ENCODE data around the gene CCDC92.
"Not testable (repeated sequence)": the region's sequence is repeated elsewhere in the genome, so short reads cannot be mapped to it uniquely, and the experiment has no call there.

The CCDC92 gene

GRCh38 chr12:123954647-123955350 lies 17.8 kb downstream of the CCDC92 start:
- TF ChIP-seq EZH2 (IDR thresholded peaks at IDR 0.05) (no peak), FOXP2 (optimal IDR thresholded peaks at IDR 0.05; ENCODE audit: control extremely low read depth, extremely low read length, insufficient read depth) (no peak), POLR2AphosphoS5 (IDR thresholded peaks at IDR 0.05; ENCODE audit: borderline replicate concordance, low read depth, low read length) (no peak)
- Histone ChIP-seq H3K9ac (ENCODE audit: insufficient read length) (no peak overlapping the region), H3K36me3 (ENCODE audit: insufficient read depth, low read length) (no peaks in the 10 kb centered on the region), H3K4me3 (no peak overlapping the region), H3K27ac (no peak overlapping the region), H3K9me3 (ENCODE audit: low read depth, low read length) (no peaks in the 10 kb centered on the region)
- DNase-seq (ENCODE audit: low read depth, low spot score) = no peak

- H3K36me3 ChIP-seq (ENCODE audit: insufficient read depth, low read length) = no peaks in the 10 kb centered on the region
- H3K27ac ChIP-seq = no peak overlapping the region
- no peak for DNase-seq (ENCODE audit: low read depth, low spot score)
- H3K9ac ChIP-seq (ENCODE audit: insufficient read length) = no peak overlapping the region
- H3K4me3 ChIP-seq = no peak overlapping the region
- TF ChIP-seq FOXP2 (optimal IDR thresholded peaks at IDR 0.05; ENCODE audit: control extremely low read depth, extremely low read length, insufficient read depth) (no peak), POLR2AphosphoS5 (IDR thresholded peaks at IDR 0.05; ENCODE audit: borderline replicate concordance, low read depth, low read length) (no peak), EZH2 (IDR thresholded peaks at IDR 0.05) (no peak)
- H3K9me3 ChIP-seq (ENCODE audit: low read depth, low read length) = no peaks in the 10 kb centered on the region
Observed at GRCh38 chr12:123952037-123952436, 20.6 kb downstream of the CCDC92 start.

- no peaks in the 10 kb centered on the region for H3K9me3 ChIP-seq (ENCODE audit: low read depth, low read length)
- no peak for TF ChIP-seq FOXP2 (optimal IDR thresholded peaks at IDR 0.05; ENCODE audit: control extremely low read depth, extremely low read length, insufficient read depth)
- no peak for TF ChIP-seq POLR2AphosphoS5 (IDR thresholded peaks at IDR 0.05; ENCODE audit: borderline replicate concordance, low read depth, low read length)
- TF ChIP-seq EZH2 (IDR thresholded peaks at IDR 0.05) = no peak
- H3K36me3 ChIP-seq (ENCODE audit: insufficient read depth, low read length) = no peaks in the 10 kb centered on the region
- no peak overlapping the region for H3K4me3 ChIP-seq
- H3K27ac ChIP-seq = no peak overlapping the region
- DNase-seq (ENCODE audit: low read depth, low spot score) = no peak
- H3K9ac ChIP-seq (ENCODE audit: insufficient read length) = no peak overlapping the region
Observed at GRCh38 chr12:123951467-123951866, 21.2 kb downstream of the CCDC92 start.

- Histone ChIP-seq H3K36me3 (ENCODE audit: insufficient read depth, low read length) (no peaks in the 10 kb centered on the region), H3K9me3 (ENCODE audit: low read depth, low read length) (no peaks in the 10 kb centered on the region), H3K27ac (no peak overlapping the region), H3K9ac (ENCODE audit: insufficient read length) (no peak overlapping the region), H3K4me3 (no peak overlapping the region)
- TF ChIP-seq FOXP2 (optimal IDR thresholded peaks at IDR 0.05; ENCODE audit: control extremely low read depth, extremely low read length, insufficient read depth) (no peak), EZH2 (IDR thresholded peaks at IDR 0.05) (no peak), POLR2AphosphoS5 (IDR thresholded peaks at IDR 0.05; ENCODE audit: borderline replicate concordance, low read depth, low read length) (no peak)
- DNase-seq (ENCODE audit: low read depth, low spot score) = no peak
Observed at GRCh38 chr12:123950476-123951349, 21.9 kb downstream of the CCDC92 start.

- Histone ChIP-seq H3K4me3 (no peak overlapping the region), H3K36me3 (ENCODE audit: insufficient read depth, low read length) (no peaks in the 10 kb centered on the region), H3K27ac (no peak overlapping the region), H3K9ac (ENCODE audit: insufficient read length) (no peak overlapping the region), H3K9me3 (ENCODE audit: low read depth, low read length) (no peaks in the 10 kb centered on the region)
- no peak for DNase-seq (ENCODE audit: low read depth, low spot score)
- TF ChIP-seq FOXP2 (optimal IDR thresholded peaks at IDR 0.05; ENCODE audit: control extremely low read depth, extremely low read length, insufficient read depth) (no peak), POLR2AphosphoS5 (IDR thresholded peaks at IDR 0.05; ENCODE audit: borderline replicate concordance, low read depth, low read length) (no peak), EZH2 (IDR thresholded peaks at IDR 0.05) (no peak)
Observed at GRCh38 chr12:123949770-123950165, 22.9 kb downstream of the CCDC92 start.

GRCh38 chr12:123948796-123949769 lies 23.5 kb downstream of the CCDC92 start:
- no peaks in the 10 kb centered on the region for H3K36me3 ChIP-seq (ENCODE audit: insufficient read depth, low read length)
- no peak overlapping the region for H3K27ac ChIP-seq
- TF ChIP-seq FOXP2 (optimal IDR thresholded peaks at IDR 0.05; ENCODE audit: control extremely low read depth, extremely low read length, insufficient read depth) (no peak), POLR2AphosphoS5 (IDR thresholded peaks at IDR 0.05; ENCODE audit: borderline replicate concordance, low read depth, low read length) (no peak), EZH2 (IDR thresholded peaks at IDR 0.05) (no peak)
- no peak for DNase-seq (ENCODE audit: low read depth, low spot score)
- no peaks in the 10 kb centered on the region for H3K9me3 ChIP-seq (ENCODE audit: low read depth, low read length)
- H3K4me3 ChIP-seq = no peak overlapping the region
- no peak overlapping the region for H3K9ac ChIP-seq (ENCODE audit: insufficient read length)

- no peak overlapping the region for H3K9ac ChIP-seq (ENCODE audit: insufficient read length)
- no peak overlapping the region for H3K27ac ChIP-seq
- no peak overlapping the region for H3K4me3 ChIP-seq
- no peak for TF ChIP-seq FOXP2 (optimal IDR thresholded peaks at IDR 0.05; ENCODE audit: control extremely low read depth, extremely low read length, insufficient read depth)
- TF ChIP-seq EZH2 (IDR thresholded peaks at IDR 0.05) = no peak
- no peak for TF ChIP-seq POLR2AphosphoS5 (IDR thresholded peaks at IDR 0.05; ENCODE audit: borderline replicate concordance, low read depth, low read length)
- H3K36me3 ChIP-seq (ENCODE audit: insufficient read depth, low read length) = no peaks in the 10 kb centered on the region
- DNase-seq (ENCODE audit: low read depth, low spot score) = no peak
- H3K9me3 ChIP-seq (ENCODE audit: low read depth, low read length) = no peaks in the 10 kb centered on the region
Observed at GRCh38 chr12:123948401-123948795, 24.2 kb downstream of the CCDC92 start.

GRCh38 chr12:123947531-123947930 lies 25.1 kb downstream of the CCDC92 start:
- H3K9me3 ChIP-seq (ENCODE audit: low read depth, low read length); DNase-seq (ENCODE audit: low read depth, low spot score); H3K4me3 ChIP-seq; H3K9ac ChIP-seq (ENCODE audit: insufficient read length); H3K36me3 ChIP-seq (ENCODE audit: insufficient read depth, low read length); H3K27ac ChIP-seq: not testable (repeated sequence)

- H3K4me3 ChIP-seq; DNase-seq (ENCODE audit: low read depth, low spot score); H3K9ac ChIP-seq (ENCODE audit: insufficient read length); H3K9me3 ChIP-seq (ENCODE audit: low read depth, low read length); H3K27ac ChIP-seq: not testable (repeated sequence)
- peaks cover 10% of the 10 kb centered on the region; the same call in 1 of the 2 replicates for H3K36me3 ChIP-seq (ENCODE audit: insufficient read depth, low read length)
Observed at GRCh38 chr12:123946516-123947505, 25.8 kb downstream of the CCDC92 start.

All from SK-N-MC (cell line).